Cardiac muscle cell (in vitro differentiated cells and primary cell): ENCODE results near the gene SYNPO2. TPM values are rescaled to one million over a fixed set of nuclear protein-coding genes. Genes with fewer than 3 reads are reported as not detected.
"Not testable (repeated sequence)": the region's sequence is repeated elsewhere in the genome, so short reads cannot be mapped to it uniquely, and the experiment has no call there.

Experiments used
- DNase-seq, 2 donors: peaks; one replicate each; pipeline versions ENCODE4 v3.0.0 to v3.0.0-alpha.2; 2010 to 2017; ENCODE audit warnings: low read depth in 1 of 2, low spot score in 1 of 2
- H3K27ac ChIP-seq: fragments of 200-600 bp; sonication (generic); 2 replicates; pipeline ENCODE4 v1.5.1; 2016
- H3K27me3 ChIP-seq: fragments of 200-600 bp; sonication (generic); 2 replicates; pipeline ENCODE4 v1.6.0; 2016; ENCODE audit warnings: control low read depth
- H3K36me3 ChIP-seq: fragments of 200-600 bp; sonication (generic); 2 replicates; pipeline ENCODE4 v1.5.1; 2016; ENCODE audit warnings: control low read depth
- H3K4me1 ChIP-seq: fragments of 200-600 bp; sonication (generic); 2 replicates; pipeline ENCODE4 v1.8.1; 2017; ENCODE audit warnings: low read depth, mild to moderate bottlenecking, mixed run types
- H3K4me3 ChIP-seq: fragments of 200-600 bp; sonication (generic); 2 replicates; pipeline ENCODE4 v1.5.1; 2016; ENCODE audit warnings: mild to moderate bottlenecking
- H3K9me3 ChIP-seq: fragments of 200-600 bp; sonication (generic); 2 replicates; pipeline ENCODE4 v1.5.1; 2017; ENCODE audit warnings: low read depth, mild to moderate bottlenecking, control low read depth
- polyA plus RNA-seq: library from polyadenylated mRNA; unstranded; fragments of >200 nt; fragmentation: Nextera tagmentation; extraction: Ambion mirVana; gene quantifications from 2 replicates; pipeline ENCODE4 v1.2.1, GENCODE V29; 2016
- total RNA-seq: library from RNA; depleted of rRNA; stranded (reverse); fragments of >200 nt; gene quantifications from 2 replicates; pipeline ENCODE4 v1.2.3, GENCODE V29; 2016
- TF ChIP-seq, protein P1 (sequence below): IDR thresholded peaks from 2 replicates; pipeline ENCODE4 v1.5.1; 2012; ENCODE audit warnings: low read depth, mild to moderate bottlenecking, low read length

SYNPO2 gene
- total and polyA plus RNA-seq, 2 experiments from 2014 or later: 14.7 to 35.6 TPM

DNA sequence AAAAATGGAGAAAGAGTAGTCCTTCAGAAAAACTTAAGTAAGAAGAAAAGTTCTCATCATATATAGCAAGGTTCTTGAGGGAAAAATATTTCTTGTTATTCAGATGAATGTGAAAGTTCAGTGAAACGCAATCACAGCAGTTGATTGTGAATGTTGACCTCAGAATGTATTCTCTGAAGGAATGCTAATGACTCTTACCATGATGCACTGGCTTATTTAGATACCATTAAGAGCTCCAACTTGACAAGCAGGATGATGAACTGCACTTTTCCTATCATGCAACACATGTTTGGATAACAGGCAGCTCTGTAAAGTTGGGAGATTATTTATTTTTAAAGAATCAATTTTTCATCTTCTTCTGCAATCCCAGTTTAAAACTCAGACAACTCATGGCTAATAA is 131.5 kb downstream of the SYNPO2 start:
- H3K27ac ChIP-seq: peak overlapping the region; percentile 51
- no peak overlapping the region for H3K4me3 ChIP-seq
- H3K4me1 ChIP-seq: peaks cover 11% of the 10 kb centered on the region
- H3K27me3 ChIP-seq: no peaks in the 10 kb centered on the region
- no peaks in the 10 kb centered on the region for H3K9me3 ChIP-seq
- DNase-seq: peak in 1 of 2 donors; percentile 32
- TF ChIP-seq, protein P1, sequence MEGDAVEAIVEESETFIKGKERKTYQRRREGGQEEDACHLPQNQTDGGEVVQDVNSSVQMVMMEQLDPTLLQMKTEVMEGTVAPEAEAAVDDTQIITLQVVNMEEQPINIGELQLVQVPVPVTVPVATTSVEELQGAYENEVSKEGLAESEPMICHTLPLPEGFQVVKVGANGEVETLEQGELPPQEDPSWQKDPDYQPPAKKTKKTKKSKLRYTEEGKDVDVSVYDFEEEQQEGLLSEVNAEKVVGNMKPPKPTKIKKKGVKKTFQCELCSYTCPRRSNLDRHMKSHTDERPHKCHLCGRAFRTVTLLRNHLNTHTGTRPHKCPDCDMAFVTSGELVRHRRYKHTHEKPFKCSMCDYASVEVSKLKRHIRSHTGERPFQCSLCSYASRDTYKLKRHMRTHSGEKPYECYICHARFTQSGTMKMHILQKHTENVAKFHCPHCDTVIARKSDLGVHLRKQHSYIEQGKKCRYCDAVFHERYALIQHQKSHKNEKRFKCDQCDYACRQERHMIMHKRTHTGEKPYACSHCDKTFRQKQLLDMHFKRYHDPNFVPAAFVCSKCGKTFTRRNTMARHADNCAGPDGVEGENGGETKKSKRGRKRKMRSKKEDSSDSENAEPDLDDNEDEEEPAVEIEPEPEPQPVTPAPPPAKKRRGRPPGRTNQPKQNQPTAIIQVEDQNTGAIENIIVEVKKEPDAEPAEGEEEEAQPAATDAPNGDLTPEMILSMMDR: no peak
- H3K36me3 ChIP-seq: no peaks in the 10 kb centered on the region

DNA sequence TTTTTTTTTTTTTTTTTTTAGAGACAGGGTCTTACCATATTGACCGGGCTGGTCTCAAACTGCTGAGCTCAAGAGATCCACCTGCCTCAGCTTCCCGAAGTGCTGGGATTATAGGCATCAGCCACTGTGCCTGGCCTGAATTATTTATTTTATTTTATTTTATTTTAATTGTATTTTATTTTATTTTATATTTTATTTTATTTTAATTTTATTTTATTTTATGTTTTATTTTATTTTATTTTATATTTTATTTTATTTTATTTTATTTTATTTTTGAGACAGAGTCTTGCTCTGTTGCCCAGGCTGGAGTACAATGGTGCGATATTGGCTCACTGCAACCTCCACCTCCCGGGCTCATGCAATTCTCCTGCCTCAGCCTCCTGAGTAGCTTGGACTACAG is 133.9 kb downstream of the SYNPO2 start:
- not testable (repeated sequence) for H3K9me3 ChIP-seq, DNase-seq, H3K27me3 ChIP-seq, H3K4me3 ChIP-seq, H3K36me3 ChIP-seq, H3K27ac ChIP-seq
- peaks cover 19% of the 10 kb centered on the region for H3K4me1 ChIP-seq

- H3K4me3 ChIP-seq: no peak overlapping the region
- DNase-seq: no peak
- no peaks in the 10 kb centered on the region for H3K9me3 ChIP-seq
- no peak overlapping the region for H3K27ac ChIP-seq
- H3K36me3 ChIP-seq: no peaks in the 10 kb centered on the region
- TF ChIP-seq, protein P1: no peak
- peaks cover 19% of the 10 kb centered on the region for H3K4me1 ChIP-seq
- H3K27me3 ChIP-seq: no peaks in the 10 kb centered on the region
Measured at GRCh38 chr4:119024102-119024501, 135.4 kb downstream of the SYNPO2 start.

- no peaks in the 10 kb centered on the region for H3K9me3 ChIP-seq
- H3K27ac ChIP-seq: peak overlapping the region; percentile 19
- TF ChIP-seq, protein P1: no peak
- H3K4me3 ChIP-seq: no peak overlapping the region
- peaks cover 5% of the 10 kb centered on the region for H3K36me3 ChIP-seq
- peaks cover 11% of the 10 kb centered on the region for H3K4me1 ChIP-seq
- no peaks in the 10 kb centered on the region for H3K27me3 ChIP-seq
- DNase-seq: peak in 1 of 2 donors; percentile 60
Measured at GRCh38 chr4:119025420-119025819, 136.8 kb downstream of the SYNPO2 start.

DNA sequence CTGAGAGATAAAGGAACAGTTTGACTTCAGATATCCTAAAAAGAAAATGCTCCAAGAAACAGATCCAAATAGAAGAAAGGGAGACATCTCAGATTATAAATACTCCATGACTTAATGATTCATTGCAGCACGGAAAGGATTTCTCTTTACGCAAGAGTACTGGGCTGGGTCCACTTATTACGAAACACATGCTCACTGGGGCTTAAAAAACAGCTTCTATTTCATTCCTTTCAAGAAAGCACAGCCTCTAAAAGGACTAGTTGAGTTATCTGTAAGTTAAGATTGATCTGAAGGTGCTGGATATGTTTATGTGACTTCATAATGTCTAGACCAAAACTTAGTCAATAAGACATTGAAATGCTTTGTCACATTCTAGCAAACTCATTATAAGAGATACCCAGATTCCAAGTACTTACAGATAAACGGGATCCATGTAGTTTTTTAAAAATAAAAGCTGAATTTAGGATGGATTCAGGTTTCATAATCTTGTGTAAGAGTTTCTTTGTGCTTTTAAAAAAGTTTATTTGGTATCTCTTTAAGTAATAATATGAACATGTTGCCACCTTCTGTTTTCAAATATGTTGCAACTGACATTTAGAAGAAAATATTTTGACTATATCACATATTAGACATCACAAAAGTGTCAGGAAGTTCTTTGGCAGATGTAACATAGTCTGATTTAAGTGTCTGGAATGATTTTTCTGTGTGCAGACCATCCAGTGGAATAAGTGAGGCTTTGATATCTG is 137.4 kb downstream of the SYNPO2 start:
- H3K27me3 ChIP-seq: no peaks in the 10 kb centered on the region
- H3K9me3 ChIP-seq: no peaks in the 10 kb centered on the region
- H3K4me3 ChIP-seq: no peak overlapping the region
- H3K4me1 ChIP-seq: peaks cover 10% of the 10 kb centered on the region
- H3K36me3 ChIP-seq: peaks cover 5% of the 10 kb centered on the region
- TF ChIP-seq, protein P1: no peak
- peak in 1 of 2 donors; percentile 94 for DNase-seq
- peak overlapping the region; percentile 59 for H3K27ac ChIP-seq

DNA sequence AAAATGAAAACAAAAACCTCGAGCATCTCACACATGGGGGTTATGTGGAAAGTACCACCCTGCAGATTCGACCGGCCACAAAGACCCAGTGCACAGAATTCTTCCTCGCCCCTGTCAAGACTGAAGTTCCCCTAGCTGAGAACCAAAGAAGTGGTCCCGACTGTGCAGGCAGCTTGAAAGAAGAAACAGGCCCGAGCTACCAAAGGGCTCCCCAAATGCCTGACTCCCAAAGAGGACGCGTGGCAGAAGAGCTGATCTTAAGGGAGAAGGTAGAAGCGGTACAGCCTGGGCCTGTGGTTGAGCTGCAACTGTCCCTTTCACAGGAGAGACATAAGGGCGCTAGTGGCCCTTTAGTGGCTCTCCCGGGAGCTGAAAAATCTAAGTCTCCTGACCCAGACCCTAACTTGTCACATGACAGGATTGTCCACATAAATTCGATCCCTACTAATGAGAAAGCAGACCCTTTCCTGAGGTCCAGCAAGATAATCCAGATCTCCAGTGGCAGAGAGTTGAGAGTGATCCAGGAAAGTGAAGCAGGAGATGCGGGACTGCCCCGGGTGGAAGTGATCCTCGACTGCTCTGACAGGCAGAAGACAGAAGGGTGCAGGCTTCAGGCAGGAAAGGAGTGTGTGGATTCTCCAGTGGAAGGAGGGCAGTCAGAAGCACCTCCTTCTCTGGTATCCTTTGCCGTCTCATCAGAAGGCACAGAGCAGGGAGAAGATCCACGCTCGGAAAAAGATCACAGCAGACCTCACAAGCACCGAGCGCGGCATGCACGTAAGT is 138.2 kb downstream of the SYNPO2 start:
- peak overlapping the region; percentile 59 for H3K27ac ChIP-seq
- TF ChIP-seq, protein P1: no peak
- DNase-seq: no peak
- no peaks in the 10 kb centered on the region for H3K27me3 ChIP-seq
- H3K4me1 ChIP-seq: peaks cover 10% of the 10 kb centered on the region
- no peak overlapping the region for H3K4me3 ChIP-seq
- peaks cover 5% of the 10 kb centered on the region for H3K36me3 ChIP-seq
- H3K9me3 ChIP-seq: no peaks in the 10 kb centered on the region
